Gastrocnemius medialis (tissue), 4 donors: Measurements from ENCODE around the gene SMARCD3.

Experiments used
- CTCF ChIP-seq, 5 experiments: fragments of 450-650 bp in 3 of 5; fragments of 200-600 bp in 2 of 5; sonication (generic) in 2 of 5; IDR thresholded peaks in 4 of 5; conservative IDR thresholded peaks in 1 of 5; 1 replicate in 4 of 5; 2 replicates in 1 of 5; pipeline ENCODE4 v1.5.1; 2016 to 2019; ENCODE audit warnings: antibody characterized with exemption in 5 of 5, mild to moderate bottlenecking in 3 of 5, moderate library complexity in 3 of 5
- POLR2A ChIP-seq, 2 donors: fragments of 450-650 bp; IDR thresholded peaks; one replicate each; pipeline ENCODE4 v1.6.1; 2017; ENCODE audit warnings: antibody characterized with exemption in 2 of 2, mild to moderate bottlenecking in 2 of 2, moderate library complexity in 2 of 2

GRCh38 chr7:151193203-151193978 is 55.1 kb downstream of the SMARCD3 start:
- no peak for TF ChIP-seq CTCF (IDR thresholded peaks at IDR 0.05 in 4 of 5, conservative IDR thresholded peaks at IDR 0.05 in 1 of 5)
- TF ChIP-seq POLR2A (IDR thresholded peaks at IDR 0.05) = no peak
